HepG2 (cell line): ENCODE data around the gene SEPTIN2. TPM values are rescaled to one million over a fixed set of nuclear protein-coding genes. Genes with fewer than 3 reads are reported as not detected.

Source experiments
- ARNT ChIP-seq: fragments of 450-650 bp; IDR thresholded peaks from 2 replicates; pipeline ENCODE4 v1.6.1; 2017
- BORCS8-MEF2B ChIP-seq: sonication (generic); formaldehyde crosslinking; IDR thresholded peaks from 2 replicates; pipeline ENCODE4 v1.8.0; 2022; ENCODE audit warnings: mild to moderate bottlenecking, missing genetic modification reagents
- FOXA1 ChIP-seq, 2 experiments: fragments of 450-650 bp in 1 of 2; sonication (generic) in 1 of 2; formaldehyde crosslinking in 1 of 2; IDR thresholded peaks; 2 replicates each; pipeline versions ENCODE4 v1.4.0 to v1.6.1; 2016 to 2020; ENCODE audit warnings: missing genetic modification reagents in 1 of 2
- HNRNPK ChIP-seq: fragments of 200-400 bp; formaldehyde crosslinking; IDR thresholded peaks from 2 replicates; pipeline ENCODE4 v1.6.1; 2018; ENCODE audit warnings: low read length, low read depth, moderate library complexity, mild to moderate bottlenecking; ENCODE audit not compliant: poor library complexity, severe bottlenecking
- HOXA9 ChIP-seq: sonication (generic); formaldehyde crosslinking; IDR thresholded peaks from 2 replicates; pipeline ENCODE4 v1.8.1; 2022; ENCODE audit warnings: missing genetic modification reagents, mild to moderate bottlenecking, moderate library complexity, borderline replicate concordance
- KDM4B ChIP-seq: sonication (generic); formaldehyde crosslinking; IDR thresholded peaks from 2 replicates; pipeline ENCODE4 v1.4.0; 2020; ENCODE audit warnings: missing genetic modification reagents
- KLF6 ChIP-seq: IDR thresholded peaks from 2 replicates; pipeline ENCODE4 v1.8.0; 2016; ENCODE audit warnings: missing biosample characterization, missing genetic modification reagents
- KMT2B ChIP-seq: IDR thresholded peaks from 2 replicates; pipeline ENCODE4 v1.6.1; 2016; ENCODE audit warnings: missing genetic modification reagents, missing compliant biosample characterization
- PAF1 ChIP-seq: IDR thresholded peaks from 2 replicates; pipeline ENCODE4 v1.6.1; 2016; ENCODE audit warnings: missing genetic modification reagents, missing compliant biosample characterization
- SUZ12 ChIP-seq: fragments of 150-350 bp; IDR thresholded peaks from 2 replicates; pipeline ENCODE4 v1.6.1; 2014; ENCODE audit warnings: low read depth, low read length
- TAF1 ChIP-seq: sonication (generic); formaldehyde crosslinking; IDR thresholded peaks from 2 replicates; pipeline ENCODE4 v1.4.0; 2020; ENCODE audit warnings: missing genetic modification reagents
- YEATS2 ChIP-seq: sonication (generic); formaldehyde crosslinking; IDR thresholded peaks from 2 replicates; pipeline ENCODE4 v1.4.0; 2020; ENCODE audit warnings: missing genetic modification reagents, borderline replicate concordance
- YEATS4 ChIP-seq: sonication (generic); formaldehyde crosslinking; IDR thresholded peaks from 2 replicates; pipeline ENCODE4 v1.4.0; 2020; ENCODE audit warnings: missing genetic modification reagents, borderline replicate concordance
- ZBTB8A ChIP-seq: sonication (generic); formaldehyde crosslinking; IDR thresholded peaks from 2 replicates; pipeline ENCODE4 v1.4.0; 2020; ENCODE audit warnings: mild to moderate bottlenecking, low read depth, missing genetic modification reagents, borderline replicate concordance
- ZEB1 ChIP-seq: IDR thresholded peaks from 2 replicates; pipeline ENCODE4 v1.6.1; 2012; ENCODE audit warnings: mild to moderate bottlenecking, low read depth, inconsistent platforms; ENCODE audit not compliant: insufficient replicate concordance
- ZFX ChIP-seq: sonication (generic); formaldehyde crosslinking; IDR thresholded peaks from 2 replicates; pipeline ENCODE4 v1.4.0; 2020; ENCODE audit warnings: mild to moderate bottlenecking, low read depth, missing genetic modification reagents, moderate library complexity
- ZNF335 ChIP-seq: sonication (generic); formaldehyde crosslinking; IDR thresholded peaks from 2 replicates; pipeline ENCODE4 v1.4.0; 2020; ENCODE audit warnings: missing genetic modification reagents
- ZNF598 ChIP-seq: sonication (generic); formaldehyde crosslinking; IDR thresholded peaks from 2 replicates; pipeline ENCODE4 v1.5.1; 2020; ENCODE audit warnings: mild to moderate bottlenecking, missing genetic modification reagents, borderline replicate concordance
- ZNF678 ChIP-seq: sonication (generic); formaldehyde crosslinking; IDR thresholded peaks from 2 replicates; pipeline ENCODE4 v1.4.0; 2020; ENCODE audit warnings: mild to moderate bottlenecking, missing genetic modification reagents
- ZNF776 ChIP-seq: sonication (generic); formaldehyde crosslinking; IDR thresholded peaks from 2 replicates; pipeline ENCODE4 v1.4.0; 2020; ENCODE audit warnings: mild to moderate bottlenecking, missing genetic modification reagents
- polyA plus RNA-seq, 8 experiments: library from polyadenylated mRNA; depleted of rRNA in 3 of 8; stranded (reverse) in 7 of 8; unstranded in 1 of 8; fragments of >200 nt; fragmentation: Illumina TruSeq in 4 of 8; extraction: Trizol in 4 of 8; gene quantifications; 2 replicates each; pipeline versions ENCODE4 v1.2.1 to v1.2.3, GENCODE V29; 2011 to 2016; ENCODE audit warnings: low read depth in 4 of 8, missing spikeins in 1 of 8, mixed read lengths in 1 of 8; ENCODE audit not compliant: insufficient read depth in 1 of 8
- total RNA-seq, 5 experiments: library from RNA; depleted of rRNA; stranded (reverse); fragments of >200 nt; fragmentation: Illumina TruSeq; extraction: Trizol; gene quantifications; 2 replicates each; pipeline ENCODE4 v1.2.3, GENCODE V29; 2016; ENCODE audit warnings: low read depth in 1 of 5
- TF ChIP-seq, protein P1 (sequence below): sonication (generic); formaldehyde crosslinking; conservative IDR thresholded peaks from 2 replicates; pipeline ENCODE4 v1.4.0; 2020; ENCODE audit warnings: mild to moderate bottlenecking, missing genetic modification reagents, moderate library complexity
- TF ChIP-seq, protein P2 (sequence below): sonication (generic); formaldehyde crosslinking; IDR thresholded peaks from 2 replicates; pipeline ENCODE4 v1.9.0; 2021; ENCODE audit warnings: missing genetic modification reagents, mild to moderate bottlenecking, borderline replicate concordance
- TF ChIP-seq, protein P3 (sequence below): IDR thresholded peaks from 2 replicates; pipeline ENCODE4 v1.6.1; 2016; ENCODE audit warnings: missing compliant biosample characterization, missing genetic modification reagents, borderline replicate concordance

The SEPTIN2 gene
- total and polyA plus RNA-seq, 2 of the 13 experiments (the other 11 are each of a cell fraction or from before 2014, with no cell fraction given) = 493 to 733 TPM

- peak; percentile 28; the same call in 1 of the 2 replicates for TF ChIP-seq KDM4B (CRISPR knock-in tag)
- no peak for TF ChIP-seq ZEB1
- peak; percentile 89 for TF ChIP-seq KLF6 (CRISPR knock-in tag)
- no peak for TF ChIP-seq HOXA9 (CRISPR knock-in tag)
- TF ChIP-seq ARNT = no peak
- peak; percentile 59 for TF ChIP-seq YEATS4 (CRISPR knock-in tag)
- no peak for TF ChIP-seq PAF1 (CRISPR knock-in tag)
- TF ChIP-seq, protein P1, sequence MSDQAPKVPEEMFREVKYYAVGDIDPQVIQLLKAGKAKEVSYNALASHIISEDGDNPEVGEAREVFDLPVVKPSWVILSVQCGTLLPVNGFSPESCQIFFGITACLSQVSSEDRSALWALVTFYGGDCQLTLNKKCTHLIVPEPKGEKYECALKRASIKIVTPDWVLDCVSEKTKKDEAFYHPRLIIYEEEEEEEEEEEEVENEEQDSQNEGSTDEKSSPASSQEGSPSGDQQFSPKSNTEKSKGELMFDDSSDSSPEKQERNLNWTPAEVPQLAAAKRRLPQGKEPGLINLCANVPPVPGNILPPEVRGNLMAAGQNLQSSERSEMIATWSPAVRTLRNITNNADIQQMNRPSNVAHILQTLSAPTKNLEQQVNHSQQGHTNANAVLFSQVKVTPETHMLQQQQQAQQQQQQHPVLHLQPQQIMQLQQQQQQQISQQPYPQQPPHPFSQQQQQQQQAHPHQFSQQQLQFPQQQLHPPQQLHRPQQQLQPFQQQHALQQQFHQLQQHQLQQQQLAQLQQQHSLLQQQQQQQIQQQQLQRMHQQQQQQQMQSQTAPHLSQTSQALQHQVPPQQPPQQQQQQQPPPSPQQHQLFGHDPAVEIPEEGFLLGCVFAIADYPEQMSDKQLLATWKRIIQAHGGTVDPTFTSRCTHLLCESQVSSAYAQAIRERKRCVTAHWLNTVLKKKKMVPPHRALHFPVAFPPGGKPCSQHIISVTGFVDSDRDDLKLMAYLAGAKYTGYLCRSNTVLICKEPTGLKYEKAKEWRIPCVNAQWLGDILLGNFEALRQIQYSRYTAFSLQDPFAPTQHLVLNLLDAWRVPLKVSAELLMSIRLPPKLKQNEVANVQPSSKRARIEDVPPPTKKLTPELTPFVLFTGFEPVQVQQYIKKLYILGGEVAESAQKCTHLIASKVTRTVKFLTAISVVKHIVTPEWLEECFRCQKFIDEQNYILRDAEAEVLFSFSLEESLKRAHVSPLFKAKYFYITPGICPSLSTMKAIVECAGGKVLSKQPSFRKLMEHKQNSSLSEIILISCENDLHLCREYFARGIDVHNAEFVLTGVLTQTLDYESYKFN = 0 out of 2 replicates have a peak, but pooled peaks have one; percentile 4
- TF ChIP-seq HNRNPK = peak; percentile 81
- TF ChIP-seq SUZ12 = no peak
- TF ChIP-seq ZNF776 (CRISPR knock-in tag) = peak; percentile 88
- 0 out of 2 replicates have a peak, but pooled peaks have one; percentile 19 for TF ChIP-seq ZNF598 (CRISPR knock-in tag)
- TF ChIP-seq FOXA1 (IDR thresholded peaks at IDR 0.05) = no peak
- TF ChIP-seq FOXA1 (CRISPR knock-in tag; IDR thresholded peaks at IDR 0.05) = peak; percentile 21; the same call in 1 of the 2 replicates
- 0 out of 2 replicates have a peak, but pooled peaks have one; percentile 21 for TF ChIP-seq YEATS2 (CRISPR knock-in tag)
- 0 out of 2 replicates have a peak, but pooled peaks have one; percentile 9 for TF ChIP-seq ZBTB8A
- peak; percentile 91 for TF ChIP-seq TAF1 (CRISPR knock-in tag)
- TF ChIP-seq BORCS8-MEF2B (CRISPR knock-in tag) = peak; percentile 62; the same call in 1 of the 2 replicates
- TF ChIP-seq KMT2B (CRISPR knock-in tag) = peak; percentile 43; the same call in 1 of the 2 replicates
- TF ChIP-seq, protein P2, sequence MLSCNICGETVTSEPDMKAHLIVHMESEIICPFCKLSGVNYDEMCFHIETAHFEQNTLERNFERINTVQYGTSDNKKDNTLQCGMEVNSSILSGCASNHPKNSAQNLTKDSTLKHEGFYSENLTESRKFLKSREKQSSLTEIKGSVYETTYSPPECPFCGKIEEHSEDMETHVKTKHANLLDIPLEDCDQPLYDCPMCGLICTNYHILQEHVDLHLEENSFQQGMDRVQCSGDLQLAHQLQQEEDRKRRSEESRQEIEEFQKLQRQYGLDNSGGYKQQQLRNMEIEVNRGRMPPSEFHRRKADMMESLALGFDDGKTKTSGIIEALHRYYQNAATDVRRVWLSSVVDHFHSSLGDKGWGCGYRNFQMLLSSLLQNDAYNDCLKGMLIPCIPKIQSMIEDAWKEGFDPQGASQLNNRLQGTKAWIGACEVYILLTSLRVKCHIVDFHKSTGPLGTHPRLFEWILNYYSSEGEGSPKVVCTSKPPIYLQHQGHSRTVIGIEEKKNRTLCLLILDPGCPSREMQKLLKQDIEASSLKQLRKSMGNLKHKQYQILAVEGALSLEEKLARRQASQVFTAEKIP (CRISPR knock-in tag) = no peak
- peak; percentile 61; the same call in 1 of the 2 replicates for TF ChIP-seq ZNF678
- TF ChIP-seq, protein P3, sequence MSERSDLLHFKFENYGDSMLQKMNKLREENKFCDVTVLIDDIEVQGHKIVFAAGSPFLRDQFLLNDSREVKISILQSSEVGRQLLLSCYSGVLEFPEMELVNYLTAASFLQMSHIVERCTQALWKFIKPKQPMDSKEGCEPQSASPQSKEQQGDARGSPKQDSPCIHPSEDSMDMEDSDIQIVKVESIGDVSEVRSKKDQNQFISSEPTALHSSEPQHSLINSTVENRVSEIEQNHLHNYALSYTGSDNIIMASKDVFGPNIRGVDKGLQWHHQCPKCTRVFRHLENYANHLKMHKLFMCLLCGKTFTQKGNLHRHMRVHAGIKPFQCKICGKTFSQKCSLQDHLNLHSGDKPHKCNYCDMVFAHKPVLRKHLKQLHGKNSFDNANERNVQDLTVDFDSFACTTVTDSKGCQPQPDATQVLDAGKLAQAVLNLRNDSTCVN (CRISPR knock-in tag) = peak; percentile 23; the same call in 1 of the 2 replicates
- peak; percentile 17; the same call in 1 of the 2 replicates for TF ChIP-seq ZNF335 (CRISPR knock-in tag)
- peak; percentile 98 for TF ChIP-seq ZFX (CRISPR knock-in tag)
Measured at GRCh38 chr2:241355983-241356870, 40.5 kb downstream of the SEPTIN2 start, which contains the start of gene FARP2 (continued).
